Measurements from ENCODE around the gene UBE2E1.
A peak's percentile ranks its signal among the peaks of the same experiment; 100 is the strongest.

The UBE2E1 gene

GRCh38 chr3:23796518-23796917, 9.2 kb upstream of the UBE2E1 start:
- DNase-seq, result no peak

- DNase-seq, result no peak
These were observed 8.3 kb upstream of the UBE2E1 start for GRCh38 chr3:23797491-23797890.

GRCh38 chr3:23798456-23798855, 7.3 kb upstream of the UBE2E1 start:
- no peak for DNase-seq

GRCh38 chr3:23798876-23799275, 6.9 kb upstream of the UBE2E1 start:
- no peak for DNase-seq

GRCh38 chr3:23800731-23801130, 5.0 kb upstream of the UBE2E1 start:
- peak; percentile 1 for DNase-seq

GRCh38 chr3:23804441-23805209, 1.1 kb upstream of the UBE2E1 start:
- DNase-seq, result no peak

- no peak for DNase-seq
These were observed 534 bp upstream of the UBE2E1 start for GRCh38 chr3:23805210-23805632.

- DNase-seq, result peak; percentile 47
These were observed 1.0 kb downstream of the UBE2E1 start for GRCh38 chr3:23806534-23807423.

- DNase-seq, result no peak
These were observed 1.8 kb downstream of the UBE2E1 start for GRCh38 chr3:23807424-23808015.

- no peak for DNase-seq
These were observed 2.8 kb downstream of the UBE2E1 start for GRCh38 chr3:23808525-23808924.

GRCh38 chr3:23809294-23809693, 3.5 kb downstream of the UBE2E1 start:
- no peak for DNase-seq

GRCh38 chr3:23809840-23810342, 4.1 kb downstream of the UBE2E1 start:
- DNase-seq, result no peak

GRCh38 chr3:23810343-23811184, 4.8 kb downstream of the UBE2E1 start:
- DNase-seq, result peak; percentile 42

- DNase-seq, result peak; percentile 12
These were observed 5.4 kb downstream of the UBE2E1 start for GRCh38 chr3:23811185-23811527.

GRCh38 chr3:23811919-23812318, 6.2 kb downstream of the UBE2E1 start:
- DNase-seq, result no peak

- DNase-seq, result peak; percentile 7
These were observed 10.1 kb downstream of the UBE2E1 start for GRCh38 chr3:23815879-23816278.

GRCh38 chr3:23816721-23817120, 11.0 kb downstream of the UBE2E1 start:
- DNase-seq, result no peak

- DNase-seq, result no peak
These were observed 11.9 kb downstream of the UBE2E1 start for GRCh38 chr3:23817508-23818223.

- DNase-seq, result no peak
These were observed 14.0 kb downstream of the UBE2E1 start for GRCh38 chr3:23819599-23820360.

GRCh38 chr3:23820888-23821287, 15.1 kb downstream of the UBE2E1 start:
- DNase-seq, result no peak

GRCh38 chr3:23821858-23822257, 16.1 kb downstream of the UBE2E1 start:
- DNase-seq, result no peak
